Activated naive CD4-positive, alpha-beta T cell treated with anti-CD3 and anti-CD28 coated beads for 36 hours (primary cell): ENCODE measurements around the gene GATD1. TPM values are rescaled to one million over a fixed set of nuclear protein-coding genes. Genes with fewer than 3 reads are reported as not detected.

ENCODE experiments used
- CTCF ChIA-PET: fragments of 350-600 bp; sonication (Branson Sonifier 250); formaldehyde crosslinking; loops from one replicate; lab custom pipeline; 2021; ENCODE audit warnings: antibody characterized with exemption; lab: Charles Lee
- DNase-seq: peaks from one replicate; pipeline ENCODE4 v3.0.0-alpha.2; 2020
- H3K27ac Mint-ChIP-seq: one replicate; pipeline ENCODE4 v1.8.0; 2021; ENCODE audit warnings: mild to moderate bottlenecking, mixed read lengths
- H3K27me3 Mint-ChIP-seq: one replicate; pipeline ENCODE4 v1.8.0; 2021; ENCODE audit warnings: low read depth, mixed read lengths
- H3K36me3 Mint-ChIP-seq: one replicate; pipeline ENCODE4 v1.8.0; 2021; ENCODE audit warnings: low read depth, mixed read lengths
- H3K4me1 Mint-ChIP-seq: one replicate; pipeline ENCODE4 v1.8.0; 2021; ENCODE audit warnings: low read depth, mixed read lengths
- H3K4me3 Mint-ChIP-seq: one replicate; pipeline ENCODE4 v1.8.0; 2021; ENCODE audit warnings: mild to moderate bottlenecking, moderate library complexity, mixed read lengths
- H3K9me3 Mint-ChIP-seq: one replicate; pipeline ENCODE4 v1.8.0; 2021; ENCODE audit warnings: mixed read lengths
- intact Hi-C: fragments of 100-400 bp; cut with micrococcal nuclease; formaldehyde crosslinking; loops from one replicate; pipeline ENCODE4 v1.15.1; 2023
- total RNA-seq, 2 experiments: library from RNA; stranded (reverse); gene quantifications; one replicate each; pipeline ENCODE4 v1.2.3, GENCODE V29; 2021

The GATD1 gene, protein sequence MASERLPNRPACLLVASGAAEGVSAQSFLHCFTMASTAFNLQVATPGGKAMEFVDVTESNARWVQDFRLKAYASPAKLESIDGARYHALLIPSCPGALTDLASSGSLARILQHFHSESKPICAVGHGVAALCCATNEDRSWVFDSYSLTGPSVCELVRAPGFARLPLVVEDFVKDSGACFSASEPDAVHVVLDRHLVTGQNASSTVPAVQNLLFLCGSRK
- total RNA-seq: 10 to 100 TPM; 33.0 to 34.3 TPM

DNA sequence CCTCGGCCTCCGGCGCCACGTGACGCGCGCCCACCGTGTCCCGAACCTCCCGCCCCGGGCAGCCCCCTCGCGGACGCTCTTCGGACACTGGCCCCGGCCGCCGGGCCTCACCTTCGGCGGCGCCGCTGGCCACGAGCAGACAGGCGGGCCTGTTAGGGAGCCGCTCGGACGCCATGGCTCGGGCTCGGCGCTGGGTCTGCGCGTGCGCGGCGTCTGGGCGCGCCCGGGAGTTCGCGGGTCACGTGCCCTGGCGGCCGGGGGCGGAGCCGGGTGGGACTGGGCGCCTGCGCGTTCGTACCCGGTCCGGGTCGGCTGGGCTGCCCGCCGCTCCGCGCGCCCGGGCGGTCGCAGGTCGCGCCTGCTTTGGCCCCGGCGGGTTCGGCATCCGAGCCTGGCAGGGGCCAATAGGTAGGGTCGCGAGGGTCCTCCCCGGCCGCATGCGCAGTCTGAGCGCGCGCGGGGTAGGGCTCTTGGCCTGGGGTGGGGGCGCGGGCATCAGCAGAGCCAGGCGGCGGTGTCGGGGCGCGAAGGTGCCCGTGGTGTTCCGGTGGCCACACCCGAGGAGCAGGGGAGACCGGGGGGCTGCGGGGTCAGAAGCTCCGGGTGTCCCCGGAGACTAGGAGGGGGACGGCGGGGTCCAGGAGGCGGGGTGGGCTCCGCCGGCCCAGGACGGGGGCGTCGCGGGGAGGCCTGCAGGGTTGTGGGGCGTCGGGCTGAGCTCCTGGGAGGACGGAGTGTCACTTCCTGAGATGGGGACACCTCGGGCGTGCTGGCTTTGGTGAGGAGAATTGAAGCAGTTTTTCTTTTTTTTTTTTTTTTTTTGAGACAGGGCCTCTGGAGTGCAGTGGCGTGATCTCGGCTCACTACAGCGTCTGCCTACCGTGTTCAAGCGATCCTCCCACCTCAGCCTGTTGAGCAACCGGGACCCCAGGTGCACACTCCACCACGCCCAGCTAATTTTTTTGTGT is at the start of gene GATD1:
Gene GATD1, minus strand, starts transcription at position 200 of the 968 bp plus-strand sequence. Its CDS starts 25 bp downstream, at position 175.
- Mint-ChIP-seq H3K27me3 (no peaks in the 10 kb centered on the region), H3K27ac (peak within 1 kb of the TSS; percentile 74), H3K36me3 (peaks cover 9% of the 10 kb centered on the region), H3K9me3 (no peaks in the 10 kb centered on the region), H3K4me1 (peaks cover 30% of the 10 kb centered on the region), H3K4me3 (peak within 1 kb of the TSS; percentile 87)
- CTCF ChIA-PET: interaction anchor here (1.3 to 1.4 kb wide), 2 partner anchors 12 to 19 kb away, joined by 3 to 6 read pairs; no protein-coding TSS in a partner anchor
- intact Hi-C loops: loop anchor here (1.0 to 2.0 kb wide), 3 partner anchors 19 to 65 kb away; partner anchors contain the start of genes POLR2L, TALDO1 and TSPAN4
- DNase-seq: peak; percentile 93

DNA sequence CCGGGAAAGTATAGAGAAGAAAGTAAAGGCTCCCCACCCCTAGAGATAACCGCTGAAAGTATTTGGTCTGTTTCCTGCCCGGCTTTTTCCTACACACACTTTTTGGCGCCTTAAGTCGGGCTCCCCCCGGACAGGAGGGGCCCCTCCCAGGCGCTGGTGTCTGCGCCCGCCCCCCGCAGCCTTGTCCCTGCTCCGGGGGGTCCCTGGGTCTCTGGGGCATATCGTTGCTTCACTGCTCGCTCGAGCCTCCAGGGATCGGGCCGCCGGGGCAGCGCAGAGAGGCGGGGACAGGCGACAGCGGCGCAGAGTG is 49.5 kb upstream of the GATD1 start:
- no peak overlapping the region for H3K27ac Mint-ChIP-seq
- peaks cover 32% of the 10 kb centered on the region for H3K4me1 Mint-ChIP-seq
- peaks cover 7% of the 10 kb centered on the region for H3K36me3 Mint-ChIP-seq
- intact Hi-C loops: no loop called here
- CTCF ChIA-PET: no interaction called here
- H3K4me3 Mint-ChIP-seq: peak overlapping the region; percentile 48
- DNase-seq: no peak
- H3K9me3 Mint-ChIP-seq: no peaks in the 10 kb centered on the region
- H3K27me3 Mint-ChIP-seq: peaks cover 35% of the 10 kb centered on the region

DNA sequence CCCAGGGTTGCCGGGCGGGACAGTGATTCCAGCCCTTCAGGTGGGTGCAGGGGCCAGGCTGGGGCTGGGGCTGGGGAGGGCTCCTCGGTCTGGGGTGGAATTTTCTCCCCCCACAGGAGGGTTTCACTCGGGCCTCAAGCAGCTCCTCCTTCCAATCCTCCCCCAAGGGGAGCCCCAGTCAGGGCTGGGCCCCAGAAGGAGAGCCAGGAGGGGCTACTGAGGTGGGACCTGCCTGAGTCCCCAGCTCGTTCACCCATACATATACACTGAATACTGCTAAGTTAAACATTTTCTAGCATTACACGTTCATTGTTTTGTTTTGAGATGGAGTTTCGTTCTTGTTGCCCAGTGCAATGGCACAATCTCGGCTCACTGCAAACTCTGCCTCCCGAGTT is 48.9 kb upstream of the GATD1 start:
- peaks cover 29% of the 10 kb centered on the region for H3K4me1 Mint-ChIP-seq
- CTCF ChIA-PET: no interaction called here
- H3K27ac Mint-ChIP-seq: no peak overlapping the region
- peaks cover 30% of the 10 kb centered on the region for H3K27me3 Mint-ChIP-seq
- H3K36me3 Mint-ChIP-seq: peaks cover 7% of the 10 kb centered on the region
- no peak overlapping the region for H3K4me3 Mint-ChIP-seq
- intact Hi-C loops: no loop called here
- DNase-seq: no peak
- no peaks in the 10 kb centered on the region for H3K9me3 Mint-ChIP-seq

DNA sequence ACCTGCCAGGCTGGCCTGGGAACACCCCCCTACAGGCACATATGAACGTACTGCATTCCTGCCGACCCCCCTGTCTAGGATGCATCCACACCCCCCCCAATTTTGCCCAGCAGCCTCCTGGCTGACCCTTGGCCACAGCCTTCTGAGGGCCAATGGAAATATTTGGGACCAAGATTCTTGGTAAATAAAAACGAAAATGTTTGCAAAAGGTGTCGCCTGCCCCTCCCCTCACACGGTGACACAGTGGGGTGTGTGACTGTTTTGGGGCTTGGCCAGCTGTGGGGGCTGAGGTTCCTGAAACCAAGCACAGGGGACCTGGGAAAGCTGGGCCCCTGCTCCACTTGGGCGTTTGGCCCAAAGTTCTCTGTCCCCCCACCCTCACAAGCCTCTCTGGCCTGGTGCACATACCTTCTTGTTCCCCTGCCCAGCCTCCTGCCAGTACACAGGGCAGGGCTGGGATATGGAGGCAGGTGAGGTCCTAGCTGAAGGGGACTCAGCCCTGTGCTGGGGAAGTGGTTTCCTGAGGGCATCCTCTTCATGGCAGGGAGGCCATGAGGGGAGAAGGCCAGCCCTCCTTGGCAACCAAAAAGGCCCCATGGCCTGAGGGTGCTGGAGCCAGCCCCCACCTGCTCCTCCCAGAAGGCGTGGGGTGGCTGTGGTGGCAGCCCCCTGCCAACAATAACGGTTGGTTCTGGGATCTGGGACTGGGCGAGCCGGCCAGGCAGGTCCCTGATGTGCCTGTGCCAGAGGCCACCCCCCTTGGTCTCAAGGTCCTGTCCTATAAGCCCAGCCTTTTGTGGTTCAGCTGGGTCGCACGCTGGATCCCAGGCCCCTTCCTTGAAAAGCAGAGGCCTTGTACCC is 48.3 kb upstream of the GATD1 start:
- no peak for DNase-seq
- H3K27me3 Mint-ChIP-seq: peaks cover 27% of the 10 kb centered on the region
- H3K9me3 Mint-ChIP-seq: no peaks in the 10 kb centered on the region
- intact Hi-C loops: no loop called here
- H3K4me1 Mint-ChIP-seq: peaks cover 33% of the 10 kb centered on the region
- H3K27ac Mint-ChIP-seq: no peak overlapping the region
- CTCF ChIA-PET: no interaction called here
- peaks cover 7% of the 10 kb centered on the region for H3K36me3 Mint-ChIP-seq
- H3K4me3 Mint-ChIP-seq: no peak overlapping the region

DNA sequence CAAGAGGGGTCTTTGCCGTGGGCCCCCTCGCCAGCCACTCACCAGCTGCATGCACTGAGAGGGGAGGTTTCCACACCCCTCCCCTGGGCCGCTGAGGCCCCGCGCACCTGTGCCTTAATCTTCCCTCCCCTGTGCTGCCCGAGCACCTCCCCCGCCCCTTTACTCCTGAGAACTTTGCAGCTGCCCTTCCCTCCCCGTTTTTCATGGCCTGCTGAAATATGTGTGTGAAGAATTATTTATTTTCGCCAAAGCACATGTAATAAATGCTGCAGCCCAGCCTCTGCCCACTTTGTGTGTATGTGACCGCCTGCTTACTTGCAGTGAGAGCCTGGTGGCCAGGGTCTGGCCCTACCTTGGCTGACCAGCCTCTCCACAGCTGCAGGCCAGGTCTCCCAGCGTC is 47.7 kb upstream of the GATD1 start:
- Mint-ChIP-seq H3K9me3 (no peaks in the 10 kb centered on the region), H3K4me1 (peaks cover 34% of the 10 kb centered on the region), H3K36me3 (peaks cover 7% of the 10 kb centered on the region), H3K27ac (no peak overlapping the region), H3K4me3 (no peak overlapping the region), H3K27me3 (peaks cover 27% of the 10 kb centered on the region)
- CTCF ChIA-PET: no interaction called here
- DNase-seq: no peak
- intact Hi-C loops: no loop called here

DNA sequence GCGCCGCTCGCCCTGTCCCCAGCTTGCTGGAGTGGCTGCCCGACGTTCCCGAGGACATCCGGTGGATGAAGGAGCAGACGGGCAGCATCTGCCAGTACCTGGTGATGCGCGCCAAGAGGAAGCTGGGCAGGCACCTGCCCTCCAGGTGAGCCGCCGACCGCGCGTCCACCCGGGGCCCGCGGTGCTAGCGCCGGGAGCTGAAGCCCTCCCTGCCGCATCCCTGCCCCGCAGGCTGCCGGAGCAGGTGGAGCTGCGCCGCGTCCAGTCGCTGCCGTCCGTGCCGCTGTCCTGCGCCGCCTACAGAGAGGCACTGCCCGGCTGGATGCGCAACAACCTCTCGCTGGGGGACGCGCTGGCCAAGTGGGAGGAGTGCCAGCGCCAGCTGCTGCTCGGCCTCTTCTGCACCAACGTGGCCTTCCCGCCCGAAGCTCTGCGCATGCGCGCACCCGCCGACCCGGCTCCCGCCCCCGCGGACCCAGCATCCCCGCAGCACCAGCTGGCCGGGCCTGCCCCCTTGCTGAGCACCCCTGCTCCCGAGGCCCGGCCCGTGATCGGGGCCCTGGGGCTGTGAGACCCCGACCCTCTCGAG is 47.1 kb upstream of the GATD1 start:
- H3K27me3 Mint-ChIP-seq: peaks cover 22% of the 10 kb centered on the region
- no peak for DNase-seq
- peaks cover 7% of the 10 kb centered on the region for H3K36me3 Mint-ChIP-seq
- no peak overlapping the region for H3K4me3 Mint-ChIP-seq
- CTCF ChIA-PET: no interaction called here
- no peak overlapping the region for H3K27ac Mint-ChIP-seq
- no peaks in the 10 kb centered on the region for H3K9me3 Mint-ChIP-seq
- H3K4me1 Mint-ChIP-seq: peaks cover 28% of the 10 kb centered on the region
- intact Hi-C loops: no loop called here

DNA sequence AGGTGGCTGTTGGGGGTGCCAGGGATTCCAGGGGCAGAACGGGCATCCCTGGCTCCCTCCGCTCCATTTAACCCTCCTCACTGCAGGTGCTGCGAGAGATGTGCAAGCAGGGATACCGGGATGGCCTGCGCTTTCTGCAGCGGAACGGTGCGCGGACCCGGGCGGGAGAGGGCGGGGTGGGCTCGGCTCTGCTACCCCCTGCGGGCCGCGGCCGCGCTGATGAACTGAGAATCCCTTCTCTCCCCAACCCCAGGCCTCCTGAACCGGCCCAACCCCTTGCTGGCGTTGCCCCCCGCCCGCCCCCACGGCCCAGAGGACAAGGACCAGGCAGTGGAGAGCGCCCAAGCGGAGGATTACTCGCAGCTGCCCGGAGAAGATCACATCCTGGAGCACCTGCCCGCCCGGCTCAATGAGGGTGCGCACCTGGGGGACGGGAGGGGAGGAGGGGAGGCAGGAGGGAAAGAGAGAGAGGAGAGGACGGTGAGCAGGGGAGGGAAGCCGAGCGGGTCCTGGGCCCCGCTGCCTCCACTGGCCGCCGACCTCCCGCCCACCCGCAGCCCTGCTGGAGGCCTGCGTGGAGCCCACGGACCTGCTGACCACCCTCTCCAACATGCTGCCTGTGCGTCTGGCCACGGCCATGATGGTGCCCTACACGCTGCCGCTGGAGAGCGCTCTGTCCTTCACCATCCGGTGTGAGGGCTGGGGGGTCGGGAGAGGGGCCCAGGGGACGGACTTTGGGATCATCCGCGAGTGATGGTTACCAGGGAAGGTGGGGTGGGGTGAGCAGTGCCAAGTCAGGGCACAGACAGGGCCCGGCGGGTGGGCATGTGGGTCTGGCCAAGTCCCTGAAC is 46.4 kb upstream of the GATD1 start:
- intact Hi-C loops: no loop called here
- Mint-ChIP-seq H3K4me1 (peaks cover 24% of the 10 kb centered on the region), H3K36me3 (peaks cover 7% of the 10 kb centered on the region), H3K27ac (no peak overlapping the region), H3K9me3 (no peaks in the 10 kb centered on the region), H3K27me3 (peaks cover 15% of the 10 kb centered on the region), H3K4me3 (no peak overlapping the region)
- DNase-seq: no peak
- CTCF ChIA-PET: no interaction called here

DNA sequence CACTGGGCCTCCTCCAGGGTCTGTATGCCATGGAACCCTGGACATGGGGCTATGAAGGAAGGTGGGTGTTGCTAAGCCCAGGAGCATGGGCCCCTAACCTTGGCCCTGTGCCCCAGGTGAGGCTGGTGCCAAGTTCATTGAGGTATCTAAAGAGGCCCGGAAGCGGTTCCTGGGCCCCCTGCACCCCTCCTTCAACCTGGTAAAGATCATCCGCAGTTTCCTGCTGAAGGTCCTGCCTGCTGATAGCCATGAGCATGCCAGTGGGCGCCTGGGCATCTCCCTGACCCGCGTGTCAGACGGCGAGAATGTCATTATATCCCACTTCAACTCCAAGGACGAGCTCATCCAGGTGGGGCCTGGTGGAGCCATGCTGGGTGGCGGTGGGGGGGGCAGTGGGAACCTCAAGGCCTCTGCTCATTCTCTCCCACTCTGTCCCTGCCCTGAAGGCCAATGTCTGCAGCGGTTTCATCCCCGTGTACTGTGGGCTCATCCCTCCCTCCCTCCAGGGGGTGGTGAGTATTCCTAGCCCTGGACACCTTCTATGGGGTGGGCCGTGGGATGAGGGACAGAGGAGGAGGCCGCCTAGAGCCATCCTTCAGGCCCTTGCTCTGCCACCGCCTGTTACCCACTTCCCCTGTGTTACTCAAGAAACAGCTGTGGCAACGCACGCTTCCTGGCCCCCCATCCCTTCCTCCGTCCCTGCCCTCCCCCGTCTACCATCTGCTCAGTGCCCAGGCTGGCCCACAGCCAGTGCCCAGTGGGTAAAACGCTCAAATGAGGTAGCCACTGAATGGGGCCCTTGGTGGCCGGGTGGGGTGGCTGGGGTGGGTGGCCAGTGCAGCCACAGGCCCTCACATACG is 44.5 kb upstream of the GATD1 start:
- Mint-ChIP-seq H3K4me3 (no peak overlapping the region), H3K27me3 (peaks cover 3% of the 10 kb centered on the region), H3K9me3 (no peaks in the 10 kb centered on the region), H3K4me1 (peaks cover 17% of the 10 kb centered on the region), H3K27ac (no peak overlapping the region), H3K36me3 (peaks cover 7% of the 10 kb centered on the region)
- CTCF ChIA-PET: no interaction called here
- intact Hi-C loops: no loop called here
- DNase-seq: no peak

DNA sequence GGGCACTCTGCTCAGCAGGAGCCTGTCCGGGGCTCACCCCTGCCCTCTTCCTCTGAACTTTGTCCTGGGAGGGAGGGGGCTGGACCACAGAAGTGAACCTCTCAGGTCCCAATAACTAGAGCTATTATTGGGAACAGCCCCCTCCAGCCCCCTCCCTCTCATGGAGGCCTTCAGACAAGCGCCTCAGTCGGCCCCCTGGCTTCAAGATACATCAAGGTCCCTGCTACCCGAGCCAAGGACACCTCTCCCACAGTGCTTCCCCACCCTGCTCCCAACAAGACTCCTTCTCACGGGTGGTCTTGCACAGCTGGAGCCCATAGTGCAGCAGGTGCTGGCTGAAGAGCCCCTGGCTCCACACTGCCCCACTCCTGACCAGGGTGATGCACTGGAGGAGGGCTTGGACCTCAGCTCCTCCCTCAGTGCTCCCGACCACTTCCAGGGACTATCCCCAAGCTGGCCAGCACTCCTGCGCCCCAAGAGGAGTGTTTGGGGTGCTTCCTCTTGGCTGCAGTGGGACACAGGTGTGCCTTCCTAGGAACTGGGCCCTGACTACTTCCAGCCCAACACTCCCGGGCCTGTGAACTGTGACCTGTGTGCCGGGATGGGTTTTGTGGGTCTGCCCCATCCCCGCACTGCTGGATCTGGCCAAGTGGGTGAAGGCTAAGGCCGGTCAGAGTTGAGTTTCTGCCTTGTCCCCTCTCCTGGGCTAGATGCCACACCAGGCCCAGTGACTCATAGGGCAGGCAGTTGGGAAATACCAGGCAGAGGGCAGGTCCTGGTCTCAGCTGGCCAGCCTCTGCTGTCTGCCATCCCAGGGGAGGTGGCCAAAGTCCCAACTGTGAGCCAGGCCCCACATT is 43.6 kb upstream of the GATD1 start:
- intact Hi-C loops: loop anchor here (1.0 kb wide), 2 partner anchors 9 to 21 kb away; partner anchors contain the start of genes POLR2L and TSPAN4
- CTCF ChIA-PET: no interaction called here
- no peaks in the 10 kb centered on the region for H3K9me3 Mint-ChIP-seq
- peaks cover 7% of the 10 kb centered on the region for H3K36me3 Mint-ChIP-seq
- peak overlapping the region; percentile 75 for H3K4me3 Mint-ChIP-seq
- peaks cover 13% of the 10 kb centered on the region for H3K4me1 Mint-ChIP-seq
- DNase-seq: no peak
- no peaks in the 10 kb centered on the region for H3K27me3 Mint-ChIP-seq
- peak overlapping the region; percentile 61 for H3K27ac Mint-ChIP-seq
